Articular chondrocyte of knee joint (primary cell): ENCODE measurements around the gene ERMAP. TPM values are rescaled to one million over a fixed set of nuclear protein-coding genes. Genes with fewer than 3 reads are reported as not detected.

Experiments used
- total RNA-seq: library from RNA; depleted of rRNA; stranded (reverse); fragments of >200 nt; gene quantifications from 2 replicates; pipeline ENCODE4 v1.2.3, GENCODE V29; 2012

ERMAP gene
- total RNA-seq: 25.2 and 25.7 TPM in 2 replicates

GRCh38 chr1:42816585-42817439 is at the start of gene ERMAP, which contains the start of gene SVBP:
Gene ERMAP, plus strand, starts transcription at chr1:42817122. Its CDS starts 13,327 bp downstream, at chr1:42830449.
Gene SVBP, minus strand, starts transcription at chr1:42817397. Its CDS starts 853 bp downstream, at chr1:42816544.

GRCh38 chr1:42784946-42785693 is 31.8 kb upstream of the ERMAP start, which contains the start of gene TMEM269:
Gene TMEM269, plus strand, starts transcription at chr1:42784991. Its CDS starts 4,903 bp downstream, at chr1:42789894.

GRCh38 chr1:42846257-42847110 is 29.6 kb downstream of the ERMAP start, which contains the start of gene ZNF691:
Gene ZNF691, plus strand, starts transcription at chr1:42846613. Its CDS starts 3,046 bp downstream, at chr1:42849659.

Other genes with a start within 250 kb of the ERMAP start
- gene PPIH, start 158.7 kb upstream of the ERMAP start, total RNA-seq: 23.3 and 25.3 TPM in 2 replicates
- 669 and 745 TPM in 2 replicates for gene YBX1, start 134.7 kb upstream of the ERMAP start, total RNA-seq
- not detected in 2 replicates for gene CLDN19, start 76.9 kb upstream of the ERMAP start, total RNA-seq
- 132 and 138 TPM in 2 replicates for gene P3H1, start 50.1 kb upstream of the ERMAP start, total RNA-seq
- gene C1orf50, start 49.9 kb upstream of the ERMAP start, total RNA-seq: 6.4 and 7.0 TPM in 2 replicates
- gene TMEM269, start 32.1 kb upstream of the ERMAP start, total RNA-seq: 0.11 TPM in 1 of 2 replicates, not detected in the other
- gene SVBP, start 275 bp downstream of the ERMAP start, total RNA-seq: 20.3 and 26.3 TPM in 2 replicates
- 7.3 and 10.3 TPM in 2 replicates for gene ZNF691, start 29.5 kb downstream of the ERMAP start, total RNA-seq
- gene SLC2A1, start 141.7 kb downstream of the ERMAP start, total RNA-seq: 68.5 and 86.8 TPM in 2 replicates